Measurements from ENCODE around the gene LTBP2. TPM values are rescaled to one million over a fixed set of nuclear protein-coding genes. Genes with fewer than 3 reads are reported as not detected.

Gene LTBP2
- polyA plus RNA-seq, 2 of the 4 experiments (the other 2 are of a cell fraction): 4.9 to 14.4 TPM

GRCh38 chr14:74608959-74609611 lies 3.0 kb downstream of the LTBP2 start (continued):
- TF ChIP-seq RARB (CRISPR knock-in tag; IDR thresholded peaks at IDR 0.05) (no peak), MAX (IDR thresholded peaks at IDR 0.05) (0 out of 2 replicates have a peak, but pooled peaks have one; percentile 26), SMC3 (IDR thresholded peaks at IDR 0.05) (peak; percentile 90), RFX5 (IDR thresholded peaks at IDR 0.05) (no peak), RAD21 (conservative IDR thresholded peaks at IDR 0.05 in 1 of 2, IDR thresholded peaks at IDR 0.05 in 1 of 2) (peak; percentile 91 to 93), CHD2 (IDR thresholded peaks at IDR 0.05; ENCODE audit: low read length, partially characterized antibody) (no peak), KDM1A (IDR thresholded peaks at IDR 0.05; ENCODE audit: low read depth) (no peak), FOXS1 (CRISPR knock-in tag; IDR thresholded peaks at IDR 0.05) (no peak), MAFK (IDR thresholded peaks at IDR 0.05; ENCODE audit: partially characterized antibody) (no peak), HDAC2 (IDR thresholded peaks at IDR 0.05) (no peak), ZSCAN20 (CRISPR knock-in tag; IDR thresholded peaks at IDR 0.05) (no peak), SREBF2 (IDR thresholded peaks at IDR 0.05) (no peak), USF2 (IDR thresholded peaks at IDR 0.05) (peak; percentile 62), RCOR1 (IDR thresholded peaks at IDR 0.05; ENCODE audit: low read depth, low read length) (no peak), CTCF (IDR thresholded peaks at IDR 0.05) (peak; percentile 95), CEBPB (IDR thresholded peaks at IDR 0.05) (no peak), PBX3 (IDR thresholded peaks at IDR 0.05) (no peak), FOSL2 (IDR thresholded peaks at IDR 0.05) (no peak), FOSL2 (CRISPR knock-in tag; IDR thresholded peaks at IDR 0.05) (no peak), CHD4 (IDR thresholded peaks at IDR 0.05; ENCODE audit: borderline replicate concordance) (no peak), BCL3 (IDR thresholded peaks at IDR 0.05) (no peak), ZFP36 (IDR thresholded peaks at IDR 0.05; ENCODE audit: borderline replicate concordance, partially characterized antibody) (no peak), ESRRA (IDR thresholded peaks at IDR 0.05; ENCODE audit: borderline replicate concordance, low read length) (no peak)

GRCh38 chr14:74606727-74607126 lies 5.3 kb downstream of the LTBP2 start:
- ATAC-seq (no peak), FAIRE-seq (no peak), DNase-seq (ENCODE audit: low read depth in 1 of 2, low spot score in 1 of 2) (no peak)
- POLR2A ChIA-PET: no interaction called here
- H3K9me3 ChIP-seq: no peaks in the 10 kb centered on the region
- H3K4me3 ChIP-seq: no peak overlapping the region
- peak overlapping the region in 1 of 2 experiments; percentile 57; a peak in 2 of 6 replicates for H3K27ac ChIP-seq
- 89% methylated on average over 3 of the region's 3 CpGs for WGBS (ENCODE audit: missing lambda C conversion rate)
- CTCF ChIA-PET: interaction anchor here (0.9 to 1.7 kb wide), 4 partner anchors 9 to 104 kb away, joined by 3 to 6 read pairs (median 3); no protein-coding TSS in a partner anchor
- H3K4me2 ChIP-seq: no peak overlapping the region
- H3K4me1 ChIP-seq: peaks cover 16% of the 10 kb centered on the region
- TF ChIP-seq RFX5 (IDR thresholded peaks at IDR 0.05): no peak
- TF ChIP-seq CBX8 (IDR thresholded peaks at IDR 0.05): no peak
- no peak for TF ChIP-seq FOSL2 (IDR thresholded peaks at IDR 0.05)
- no peak for TF ChIP-seq FOSL2 (CRISPR knock-in tag; IDR thresholded peaks at IDR 0.05)
- TF ChIP-seq ZSCAN20 (CRISPR knock-in tag; IDR thresholded peaks at IDR 0.05): no peak
- no peak for TF ChIP-seq TFCP2L1 (CRISPR knock-in tag; IDR thresholded peaks at IDR 0.05)
- no peak for TF ChIP-seq HMGXB4 (CRISPR knock-in tag; IDR thresholded peaks at IDR 0.05; ENCODE audit: borderline replicate concordance)
- TF ChIP-seq E2F6 (IDR thresholded peaks at IDR 0.05; ENCODE audit: borderline replicate concordance, low read depth): no peak
